OCI-LY3 (cell line): Measurements from ENCODE around the gene NR3C1.

Source experiments
- CTCF ChIP-seq: fragments of 200-600, 300-600 bp; sonication (generic); IDR thresholded peaks from 2 replicates; pipeline ENCODE4 v1.5.1; 2014; ENCODE audit warnings: antibody characterized with exemption, low read length, low read depth
- EZH2phosphoT487 ChIP-seq: fragments of 200-600 bp; shearing (Covaris generic); IDR thresholded peaks from 2 replicates; pipeline ENCODE4 v1.6.1; 2018; ENCODE audit warnings: antibody characterized with exemption, mixed run types, low read depth

GRCh38 chr5:143350341-143350740, 53.1 kb downstream of the NR3C1 start:
- TF ChIP-seq CTCF, result no peak
- TF ChIP-seq EZH2phosphoT487, result no peak
